Measurements from ENCODE around the gene SERPINB2. TPM values are rescaled to one million over a fixed set of nuclear protein-coding genes. Genes with fewer than 3 reads are reported as not detected.

SERPINB2 gene
- total RNA-seq, 1 donor from 2014 or later: 1.7 TPM

- H3K36me3 Mint-ChIP-seq (ENCODE audit: low read depth, unreplicated experiment): no peaks in the 10 kb centered on the region
- DNase-seq (ENCODE audit: low read depth) (no peak), FAIRE-seq (no peak)
- Histone ChIP-seq H3K27ac (ENCODE audit: low read depth, low read length) (no peak overlapping the region), H3K4me2 (ENCODE audit: low read length) (no peak overlapping the region), H3K4me3 (ENCODE audit: insufficient read depth, low read depth, low read length) (no peak overlapping the region), H3K4me1 (ENCODE audit: insufficient read depth, low read length) (no peaks in the 10 kb centered on the region), H3K79me2 (ENCODE audit: insufficient read depth, low read length) (no peaks in the 10 kb centered on the region), H3K27me3 (ENCODE audit: insufficient read depth, low read length) (no peaks in the 10 kb centered on the region), H2AFZ (ENCODE audit: low read depth, low read length) (no peak overlapping the region), H3K9me3 (ENCODE audit: insufficient read depth, low read depth, low read length) (no peaks in the 10 kb centered on the region), H4K20me1 (ENCODE audit: insufficient read depth, low read length) (no peaks in the 10 kb centered on the region), H3K36me3 (ENCODE audit: insufficient read depth, low read length) (no peaks in the 10 kb centered on the region), H3K9ac (ENCODE audit: low read length) (no peak overlapping the region)
- no peaks in the 10 kb centered on the region for H3K9me3 Mint-ChIP-seq (ENCODE audit: unreplicated experiment)
- no peak overlapping the region for H3K27ac Mint-ChIP-seq (ENCODE audit: unreplicated experiment)
- no peak overlapping the region for H3K4me3 Mint-ChIP-seq (ENCODE audit: unreplicated experiment)
- no peaks in the 10 kb centered on the region for H3K4me1 Mint-ChIP-seq (ENCODE audit: low read depth, unreplicated experiment)
- no peak for TF ChIP-seq EZH2 (IDR thresholded peaks at IDR 0.05; ENCODE audit: insufficient read depth, low read length)
- TF ChIP-seq, protein P1, sequence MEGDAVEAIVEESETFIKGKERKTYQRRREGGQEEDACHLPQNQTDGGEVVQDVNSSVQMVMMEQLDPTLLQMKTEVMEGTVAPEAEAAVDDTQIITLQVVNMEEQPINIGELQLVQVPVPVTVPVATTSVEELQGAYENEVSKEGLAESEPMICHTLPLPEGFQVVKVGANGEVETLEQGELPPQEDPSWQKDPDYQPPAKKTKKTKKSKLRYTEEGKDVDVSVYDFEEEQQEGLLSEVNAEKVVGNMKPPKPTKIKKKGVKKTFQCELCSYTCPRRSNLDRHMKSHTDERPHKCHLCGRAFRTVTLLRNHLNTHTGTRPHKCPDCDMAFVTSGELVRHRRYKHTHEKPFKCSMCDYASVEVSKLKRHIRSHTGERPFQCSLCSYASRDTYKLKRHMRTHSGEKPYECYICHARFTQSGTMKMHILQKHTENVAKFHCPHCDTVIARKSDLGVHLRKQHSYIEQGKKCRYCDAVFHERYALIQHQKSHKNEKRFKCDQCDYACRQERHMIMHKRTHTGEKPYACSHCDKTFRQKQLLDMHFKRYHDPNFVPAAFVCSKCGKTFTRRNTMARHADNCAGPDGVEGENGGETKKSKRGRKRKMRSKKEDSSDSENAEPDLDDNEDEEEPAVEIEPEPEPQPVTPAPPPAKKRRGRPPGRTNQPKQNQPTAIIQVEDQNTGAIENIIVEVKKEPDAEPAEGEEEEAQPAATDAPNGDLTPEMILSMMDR (IDR thresholded peaks at IDR 0.05; ENCODE audit: insufficient read depth, low read depth, low read length): no peak
- H3K27me3 Mint-ChIP-seq (ENCODE audit: low read depth, unreplicated experiment): no peaks in the 10 kb centered on the region
Observed at GRCh38 chr18:63899206-63899605, 11.7 kb downstream of the SERPINB2 start.

DNA sequence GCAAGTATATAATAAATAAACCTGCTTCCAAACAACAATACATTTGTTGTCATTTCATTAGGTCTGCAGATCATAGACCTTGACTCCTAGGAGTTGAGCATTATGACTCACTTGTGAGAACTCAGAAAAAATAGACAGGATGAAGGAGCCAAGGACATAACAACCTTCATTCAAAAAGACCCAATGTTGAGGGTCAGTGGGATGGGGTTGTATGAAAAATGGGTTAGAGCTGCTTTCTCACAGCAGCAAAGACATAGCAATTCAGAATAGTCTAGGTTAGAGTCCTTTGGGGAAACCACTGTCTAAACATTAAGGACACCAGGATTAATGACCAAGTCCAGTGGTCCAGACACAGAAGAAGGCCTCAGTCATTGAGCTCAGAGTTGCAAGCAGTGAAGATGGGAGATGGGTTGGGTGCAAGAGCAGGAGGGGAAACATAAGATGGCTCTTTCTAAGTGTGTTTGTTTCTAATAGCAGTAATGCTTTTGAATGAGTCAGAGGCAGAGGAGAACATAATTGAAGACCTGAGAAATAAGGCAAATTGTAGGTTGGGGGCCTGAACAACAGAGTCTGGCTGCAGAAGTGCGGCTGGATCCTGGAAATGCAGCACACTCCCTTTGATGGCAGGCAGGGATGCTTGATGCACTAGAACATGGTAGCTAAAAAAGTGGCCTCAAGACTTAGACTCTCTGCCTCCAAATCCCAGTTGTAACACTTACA is 16.5 kb downstream of the SERPINB2 start:
- Mint-ChIP-seq H3K27me3 (ENCODE audit: low read depth, unreplicated experiment) (no peaks in the 10 kb centered on the region), H3K9me3 (ENCODE audit: unreplicated experiment) (peaks cover 2% of the 10 kb centered on the region), H3K4me3 (ENCODE audit: unreplicated experiment) (no peak overlapping the region), H3K27ac (ENCODE audit: unreplicated experiment) (no peak overlapping the region), H3K4me1 (ENCODE audit: low read depth, unreplicated experiment) (no peaks in the 10 kb centered on the region), H3K36me3 (ENCODE audit: low read depth, unreplicated experiment) (no peaks in the 10 kb centered on the region)
- TF ChIP-seq, protein P1 (IDR thresholded peaks at IDR 0.05; ENCODE audit: insufficient read depth, low read depth, low read length): no peak
- TF ChIP-seq EZH2 (IDR thresholded peaks at IDR 0.05; ENCODE audit: insufficient read depth, low read length): no peak
- no peak for FAIRE-seq
- no peak overlapping the region for H3K27ac ChIP-seq (ENCODE audit: low read depth, low read length)
- H3K9me3 ChIP-seq (ENCODE audit: insufficient read depth, low read depth, low read length): no peaks in the 10 kb centered on the region
- H4K20me1 ChIP-seq (ENCODE audit: insufficient read depth, low read length): no peaks in the 10 kb centered on the region
- no peak for DNase-seq (ENCODE audit: low read depth)
- H2AFZ ChIP-seq (ENCODE audit: low read depth, low read length): no peak overlapping the region
- H3K36me3 ChIP-seq (ENCODE audit: insufficient read depth, low read length): no peaks in the 10 kb centered on the region
- no peak overlapping the region for H3K9ac ChIP-seq (ENCODE audit: low read length)
- H3K79me2 ChIP-seq (ENCODE audit: insufficient read depth, low read length): no peaks in the 10 kb centered on the region
- H3K4me2 ChIP-seq (ENCODE audit: low read length): no peak overlapping the region
- H3K4me1 ChIP-seq (ENCODE audit: insufficient read depth, low read length): no peaks in the 10 kb centered on the region
- H3K4me3 ChIP-seq (ENCODE audit: insufficient read depth, low read depth, low read length): no peak overlapping the region
- no peaks in the 10 kb centered on the region for H3K27me3 ChIP-seq (ENCODE audit: insufficient read depth, low read length)

GRCh38 chr18:63904694-63905093 is 17.2 kb downstream of the SERPINB2 start:
- H3K4me1 ChIP-seq (ENCODE audit: insufficient read depth, low read length): no peaks in the 10 kb centered on the region
- Mint-ChIP-seq H3K4me3 (ENCODE audit: unreplicated experiment) (no peak overlapping the region), H3K4me1 (ENCODE audit: low read depth, unreplicated experiment) (no peaks in the 10 kb centered on the region), H3K27me3 (ENCODE audit: low read depth, unreplicated experiment) (no peaks in the 10 kb centered on the region), H3K36me3 (ENCODE audit: low read depth, unreplicated experiment) (no peaks in the 10 kb centered on the region), H3K27ac (ENCODE audit: unreplicated experiment) (no peak overlapping the region), H3K9me3 (ENCODE audit: unreplicated experiment) (peaks cover 2% of the 10 kb centered on the region)
- DNase-seq (ENCODE audit: low read depth) (no peak), FAIRE-seq (no peak)
- TF ChIP-seq, protein P1 (IDR thresholded peaks at IDR 0.05; ENCODE audit: insufficient read depth, low read depth, low read length): no peak
- TF ChIP-seq EZH2 (IDR thresholded peaks at IDR 0.05; ENCODE audit: insufficient read depth, low read length): no peak
- H3K36me3 ChIP-seq (ENCODE audit: insufficient read depth, low read length): no peaks in the 10 kb centered on the region
- H3K4me2 ChIP-seq (ENCODE audit: low read length): no peak overlapping the region
- H3K27me3 ChIP-seq (ENCODE audit: insufficient read depth, low read length): no peaks in the 10 kb centered on the region
- no peak overlapping the region for H3K27ac ChIP-seq (ENCODE audit: low read depth, low read length)
- H3K9ac ChIP-seq (ENCODE audit: low read length): no peak overlapping the region
- H3K4me3 ChIP-seq (ENCODE audit: insufficient read depth, low read depth, low read length): no peak overlapping the region
- no peaks in the 10 kb centered on the region for H3K79me2 ChIP-seq (ENCODE audit: insufficient read depth, low read length)
- H2AFZ ChIP-seq (ENCODE audit: low read depth, low read length): no peak overlapping the region
- no peaks in the 10 kb centered on the region for H4K20me1 ChIP-seq (ENCODE audit: insufficient read depth, low read length)
- no peaks in the 10 kb centered on the region for H3K9me3 ChIP-seq (ENCODE audit: insufficient read depth, low read depth, low read length)

All from astrocyte (in vitro differentiated cells and primary cell).